Lung microvascular endothelial cell (primary cell): Measurements from ENCODE around the gene TEX22. TPM values are rescaled to one million over a fixed set of nuclear protein-coding genes. Genes with fewer than 3 reads are reported as not detected.

ENCODE experiments used
- DNase-seq, 2 donors: peaks; one replicate each; pipeline versions ENCODE4 v3.0.0 to v3.0.0-alpha.2; 2010; ENCODE audit warnings: low read depth in 2 of 2
- total RNA-seq: library from RNA; depleted of rRNA; stranded (reverse); fragments of >200 nt; gene quantifications from 2 replicates; pipeline ENCODE4 v1.2.1, GENCODE V29; 2014

The TEX22 gene
- total RNA-seq, 1 donor from 2014 or later: under 0.01 TPM

DNA sequence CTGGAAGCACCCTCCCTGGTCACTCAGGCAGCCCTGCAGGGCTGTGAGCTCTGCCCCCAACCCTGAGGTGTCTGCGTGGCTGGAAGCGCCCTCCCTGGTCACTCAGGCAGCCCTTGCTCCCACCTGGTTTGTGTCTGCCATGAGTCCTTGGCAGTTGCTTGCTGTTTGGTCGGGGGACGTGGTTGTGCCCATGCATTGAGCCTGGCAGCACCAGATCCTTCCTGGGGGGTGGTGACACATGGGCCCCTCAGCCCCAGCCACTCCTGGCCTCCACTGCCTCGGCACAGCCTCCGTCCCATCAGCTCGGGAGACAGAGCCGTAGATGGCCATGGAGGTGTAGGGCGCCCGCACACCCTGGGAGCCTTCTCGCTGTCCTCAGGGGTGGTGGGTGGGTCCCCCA is 40.8 kb downstream of the TEX22 start:
- DNase-seq: no peak

GRCh38 chr14:105439710-105440553 is 41.6 kb downstream of the TEX22 start:
- DNase-seq: peak; percentile 41 to 86

DNA sequence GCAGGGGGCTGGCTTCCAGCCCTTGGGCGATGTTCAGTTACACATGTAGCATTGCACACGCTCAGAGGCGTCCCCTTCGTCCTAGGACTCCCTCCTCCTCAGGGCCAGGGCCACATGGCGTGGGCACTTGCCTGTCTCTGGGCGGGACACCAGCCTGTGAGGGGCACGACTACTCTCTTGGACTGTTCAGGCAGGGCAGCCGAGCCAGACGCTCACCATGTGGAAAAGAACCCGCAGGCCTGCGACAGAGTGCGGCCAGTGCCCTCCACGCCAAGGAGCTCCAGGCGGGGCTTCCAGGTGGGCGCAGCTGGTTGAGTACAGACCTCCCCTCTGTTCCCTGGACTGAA is 42.2 kb downstream of the TEX22 start:
- DNase-seq: no peak

- DNase-seq: no peak
Observed at GRCh38 chr14:105440992-105441391, 42.7 kb downstream of the TEX22 start.

DNA sequence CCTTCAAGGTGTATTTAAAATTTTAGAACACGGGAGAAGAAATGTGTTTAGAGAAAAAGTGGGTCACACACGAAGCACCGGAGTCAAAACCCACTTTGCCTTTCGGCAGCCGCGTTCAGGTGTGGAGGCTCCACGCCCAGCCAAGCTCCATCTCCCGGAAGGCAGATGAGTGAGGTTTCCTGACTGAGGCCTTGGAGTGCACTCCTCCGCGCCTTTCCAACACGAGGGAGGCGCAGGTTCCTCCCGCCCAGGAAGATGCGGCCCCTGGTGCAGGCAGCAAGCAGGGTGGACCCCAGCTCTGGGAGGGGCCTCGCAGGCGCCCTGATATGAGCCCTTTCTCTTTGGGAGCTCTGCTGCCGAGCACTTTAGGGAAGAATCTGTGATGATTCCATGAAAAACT is 43.8 kb downstream of the TEX22 start:
- no peak for DNase-seq

- no peak for DNase-seq
Observed at GRCh38 chr14:105442834-105443233, 44.5 kb downstream of the TEX22 start.

DNA sequence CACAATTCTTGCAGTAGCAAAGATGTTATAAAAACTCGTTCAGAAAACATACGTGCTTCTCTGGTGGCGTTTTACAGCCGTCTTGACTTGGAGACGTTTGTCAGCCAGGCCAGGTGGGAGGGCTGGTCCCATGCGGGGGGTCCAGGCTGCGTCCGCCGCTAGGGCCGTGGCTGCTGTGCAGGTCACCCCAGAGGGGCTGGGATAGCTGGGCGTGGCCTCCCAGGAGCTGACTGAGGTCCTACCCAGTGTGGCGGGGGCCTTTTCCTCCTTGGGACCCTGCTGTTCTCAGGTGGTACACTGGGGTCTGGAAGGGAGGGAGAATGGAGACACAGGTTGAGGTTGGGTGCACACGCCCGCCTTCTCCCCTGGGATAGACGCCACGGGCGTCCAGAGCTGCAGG is 46.5 kb downstream of the TEX22 start:
- DNase-seq: no peak

DNA sequence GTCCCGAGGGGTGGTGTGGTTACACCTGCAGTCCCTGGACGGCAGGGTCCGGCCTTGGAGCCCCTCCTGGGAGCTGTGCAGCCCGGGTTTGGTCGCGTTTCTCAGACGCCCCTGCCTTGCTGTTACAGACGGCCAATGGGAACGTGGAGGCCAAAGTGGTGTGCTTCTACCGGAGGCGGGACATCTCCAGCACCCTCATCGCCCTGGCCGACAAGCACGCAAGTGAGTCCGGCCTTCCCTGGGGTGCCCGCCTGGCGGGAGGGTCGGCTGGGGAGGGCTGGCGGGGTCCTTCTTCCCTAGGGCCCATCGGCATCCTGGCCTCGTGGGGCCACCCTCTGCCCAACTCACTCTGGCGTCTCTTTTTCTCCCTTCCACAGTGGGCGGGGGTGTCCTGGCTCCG is 47.0 kb downstream of the TEX22 start:
- no peak for DNase-seq

GRCh38 chr14:105445901-105446845 is 47.8 kb downstream of the TEX22 start:
- DNase-seq: no peak

- DNase-seq: no peak
Observed at GRCh38 chr14:105446971-105447370, 48.6 kb downstream of the TEX22 start.

DNA sequence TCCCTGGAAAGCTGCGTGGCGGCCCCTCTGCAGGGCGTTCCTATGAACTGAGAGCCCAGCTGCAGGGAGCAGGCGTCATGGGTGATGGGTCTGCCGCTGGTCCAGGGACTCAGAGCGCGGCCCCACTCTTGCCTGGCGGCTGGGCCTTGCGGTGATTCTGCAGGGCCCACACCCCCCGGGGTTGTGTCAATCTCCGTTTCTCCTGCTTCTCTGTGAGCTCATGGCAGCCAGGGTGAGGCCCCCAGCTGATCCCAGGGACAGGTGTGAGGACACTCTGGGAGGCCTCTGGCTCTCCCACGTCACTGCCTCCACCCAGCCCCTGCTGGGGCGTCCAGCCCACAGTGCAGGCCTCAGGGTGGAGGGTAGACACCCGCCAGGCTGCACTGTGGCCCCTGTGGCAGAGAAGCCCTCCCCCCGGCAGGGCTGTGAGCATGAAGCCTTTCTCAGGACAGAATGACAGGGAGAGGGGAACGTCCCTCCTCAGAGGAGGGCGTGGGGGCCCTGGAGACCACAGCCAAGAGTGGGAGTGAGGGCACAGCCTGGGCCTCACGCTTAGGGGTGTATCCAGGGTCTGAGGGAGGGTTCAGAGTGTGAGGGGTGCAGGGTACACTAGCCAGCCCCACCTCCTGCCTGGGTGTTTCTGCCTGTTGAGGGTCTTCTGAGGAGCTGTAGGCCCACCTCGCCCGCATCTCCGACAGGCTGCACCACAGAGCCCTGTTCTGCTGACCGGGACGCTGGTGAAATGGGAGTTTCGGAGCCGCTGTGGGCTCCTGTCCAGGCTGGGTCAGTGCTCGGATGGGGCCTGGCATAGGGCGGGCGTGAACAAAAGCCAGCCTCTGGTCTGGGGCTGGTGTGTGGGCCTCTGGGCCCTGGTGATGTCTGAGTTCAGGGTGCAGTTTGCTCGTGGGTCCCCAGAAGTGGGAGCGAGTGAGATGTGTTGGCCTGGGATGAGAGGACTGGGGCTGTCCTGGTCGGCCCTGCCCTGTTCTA is 49.6 kb downstream of the TEX22 start:
- no peak for DNase-seq

GRCh38 chr14:105448706-105449111 is 50.4 kb downstream of the TEX22 start:
- DNase-seq: peak; percentile 78 to 85

- no peak for DNase-seq
Observed at GRCh38 chr14:105449276-105450122, 51.2 kb downstream of the TEX22 start.

DNA sequence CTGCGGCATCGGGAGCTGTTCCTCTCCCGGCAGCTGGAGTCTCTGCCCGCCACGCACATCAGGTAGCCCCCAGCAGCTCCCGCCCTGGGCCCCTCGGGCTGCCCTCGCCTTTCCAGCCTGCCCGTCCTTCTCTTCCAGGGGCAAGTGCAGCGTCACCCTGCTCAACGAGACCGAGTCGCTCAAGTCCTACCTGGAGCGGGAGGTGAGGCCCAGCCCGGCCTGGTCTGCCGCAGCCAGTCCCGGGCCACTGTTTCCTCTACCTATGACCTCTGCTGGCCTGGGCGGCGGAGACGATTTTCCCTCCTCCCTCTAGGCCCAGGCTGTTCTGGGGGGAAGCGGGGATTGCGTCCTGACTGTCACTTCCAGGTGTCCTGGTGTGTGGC is 51.8 kb downstream of the TEX22 start:
- DNase-seq: no peak

DNA sequence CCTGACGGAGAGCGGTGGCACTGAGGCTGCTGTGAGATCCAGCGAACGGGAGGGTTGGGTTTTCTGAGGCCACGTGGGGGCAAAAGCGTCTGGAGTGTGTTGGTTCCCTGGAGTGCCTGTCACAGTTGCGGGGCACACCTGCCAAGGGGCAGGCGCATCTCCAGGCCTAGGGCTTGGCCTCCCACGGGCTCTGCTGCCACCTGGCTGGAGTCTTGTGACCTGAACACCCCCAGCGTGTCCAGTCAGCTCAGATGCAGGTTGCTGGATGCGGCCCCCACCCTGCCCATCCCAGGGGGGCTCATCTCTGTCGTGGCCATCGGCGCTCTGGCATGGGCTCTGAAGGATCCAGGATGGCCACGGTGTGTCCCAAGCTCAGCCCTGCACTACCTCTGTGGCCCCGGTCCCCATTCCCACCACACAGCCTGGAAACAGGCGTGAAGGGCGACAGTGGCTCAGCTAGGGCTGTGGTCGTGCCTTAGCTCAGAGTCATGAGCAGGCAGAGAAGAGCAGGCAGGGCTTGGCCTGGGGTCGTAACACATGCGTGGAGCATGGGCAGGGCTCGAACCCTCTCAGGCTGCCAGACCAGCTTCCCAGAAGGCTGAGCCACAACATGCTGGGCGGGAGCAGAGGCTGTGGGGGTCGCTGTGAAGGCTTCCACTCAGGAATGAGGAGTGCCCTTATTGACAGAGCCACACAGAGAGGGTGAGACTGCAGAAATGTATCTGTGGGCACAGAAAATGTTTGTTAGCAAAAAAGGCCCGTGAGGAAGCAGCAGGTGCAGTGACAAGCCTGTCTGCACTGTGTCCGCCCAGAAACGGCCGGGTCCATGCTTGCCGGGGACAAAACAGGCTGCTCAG is 52.8 kb downstream of the TEX22 start:
- no peak for DNase-seq

GRCh38 chr14:105452963-105453362 is 54.6 kb downstream of the TEX22 start:
- no peak for DNase-seq

GRCh38 chr14:105453847-105454246 is 55.5 kb downstream of the TEX22 start:
- DNase-seq: no peak

DNA sequence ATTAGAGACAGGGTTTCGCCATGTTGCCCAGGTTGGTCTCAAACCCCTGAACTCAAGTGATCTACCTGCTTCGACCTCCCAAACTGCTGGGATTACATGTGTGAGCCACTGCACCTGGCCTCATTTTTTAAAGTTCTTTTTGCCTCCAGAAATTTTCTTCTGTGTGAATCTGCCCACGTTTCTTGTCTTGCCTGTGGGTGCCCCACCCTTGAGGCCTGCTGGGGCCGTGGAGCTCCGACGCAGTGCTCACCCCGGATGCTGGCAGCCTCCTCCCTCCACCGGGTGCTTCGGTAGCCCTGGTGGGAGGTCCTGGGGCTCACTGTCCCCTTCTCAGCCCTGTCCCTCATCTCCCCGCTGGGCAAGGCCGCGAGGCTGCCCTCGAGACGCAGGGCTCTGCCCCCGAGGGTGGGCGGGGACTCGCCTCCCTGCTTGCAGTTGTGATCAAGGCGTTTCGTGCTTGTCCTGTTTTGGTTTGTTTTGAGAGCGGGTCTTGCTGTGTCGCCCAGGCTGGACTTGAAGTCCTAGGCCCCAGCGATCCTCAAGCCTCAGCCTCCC is 56.8 kb downstream of the TEX22 start:
- DNase-seq: no peak
